Inferior parietal cortex (tissue), 1 donor: Measurements from ENCODE around the gene CLIP1.
"Not testable (repeated sequence)": the region's sequence is repeated elsewhere in the genome, so short reads cannot be mapped to it uniquely, and the experiment has no call there.

Experiments
- DNase-seq: peaks from one replicate; pipeline ENCODE4 v3.0.0-alpha.2; 2016; ENCODE audit errors: extremely low spot score

Gene CLIP1

DNA sequence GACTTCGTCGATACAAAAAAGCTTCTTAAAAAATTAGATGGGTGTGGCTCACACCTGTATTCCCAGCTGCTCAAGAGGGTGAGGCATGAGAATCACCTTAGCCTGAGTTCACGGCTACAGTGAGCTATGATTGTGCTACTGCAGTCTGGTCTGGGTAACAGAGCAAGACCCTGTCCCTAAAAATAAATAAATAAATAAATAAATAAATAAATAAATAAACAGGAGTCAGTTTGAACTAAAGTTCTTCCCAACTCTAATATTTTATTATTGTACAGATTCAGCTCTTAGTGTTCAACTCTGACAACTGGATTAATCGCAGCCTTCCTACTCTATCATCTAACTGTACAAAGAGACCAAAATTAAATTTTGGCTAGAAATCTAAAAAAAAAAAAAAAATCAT is 12.7 kb upstream of the CLIP1 start:
- no peak for DNase-seq

DNA sequence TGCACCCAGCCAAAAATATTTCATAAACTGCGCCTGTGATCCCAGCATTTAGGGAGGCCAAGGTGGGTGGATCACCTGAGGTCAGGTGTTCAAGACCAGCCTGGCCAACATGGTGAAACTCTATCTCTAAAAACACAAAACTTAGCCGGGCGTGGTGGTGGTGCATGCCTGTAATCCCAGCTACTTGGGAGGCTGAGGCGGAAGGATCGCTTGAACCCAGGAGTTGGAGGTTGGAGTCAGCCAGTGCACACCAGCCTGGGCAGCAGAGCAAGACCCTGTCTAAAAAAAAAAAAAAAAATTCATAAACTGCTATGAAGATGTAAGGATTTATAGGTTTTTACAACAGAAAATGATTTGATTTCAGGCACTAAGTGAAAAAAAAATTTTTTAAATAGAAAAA is 6.6 kb upstream of the CLIP1 start:
- not testable (repeated sequence) for DNase-seq

DNA sequence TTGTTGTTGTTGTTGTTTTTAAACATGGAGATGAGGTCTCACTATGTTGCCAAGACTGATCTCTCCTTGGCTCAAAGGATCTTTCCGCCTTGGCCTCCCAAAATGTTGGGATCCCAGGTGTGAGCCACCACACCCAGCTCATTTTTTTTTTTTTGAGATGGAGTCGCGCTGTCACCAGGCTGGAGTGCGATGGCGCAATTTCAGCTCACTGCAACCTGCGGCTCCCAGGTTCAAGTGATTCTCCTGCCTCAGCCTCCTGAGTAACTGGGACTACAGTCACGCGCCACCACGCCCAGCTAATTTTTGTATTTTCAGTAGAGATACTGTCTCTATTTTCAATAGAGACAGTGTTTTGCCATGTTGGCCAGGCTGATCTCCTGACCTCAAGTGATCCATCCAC is 4.9 kb upstream of the CLIP1 start:
- no peak for DNase-seq

DNA sequence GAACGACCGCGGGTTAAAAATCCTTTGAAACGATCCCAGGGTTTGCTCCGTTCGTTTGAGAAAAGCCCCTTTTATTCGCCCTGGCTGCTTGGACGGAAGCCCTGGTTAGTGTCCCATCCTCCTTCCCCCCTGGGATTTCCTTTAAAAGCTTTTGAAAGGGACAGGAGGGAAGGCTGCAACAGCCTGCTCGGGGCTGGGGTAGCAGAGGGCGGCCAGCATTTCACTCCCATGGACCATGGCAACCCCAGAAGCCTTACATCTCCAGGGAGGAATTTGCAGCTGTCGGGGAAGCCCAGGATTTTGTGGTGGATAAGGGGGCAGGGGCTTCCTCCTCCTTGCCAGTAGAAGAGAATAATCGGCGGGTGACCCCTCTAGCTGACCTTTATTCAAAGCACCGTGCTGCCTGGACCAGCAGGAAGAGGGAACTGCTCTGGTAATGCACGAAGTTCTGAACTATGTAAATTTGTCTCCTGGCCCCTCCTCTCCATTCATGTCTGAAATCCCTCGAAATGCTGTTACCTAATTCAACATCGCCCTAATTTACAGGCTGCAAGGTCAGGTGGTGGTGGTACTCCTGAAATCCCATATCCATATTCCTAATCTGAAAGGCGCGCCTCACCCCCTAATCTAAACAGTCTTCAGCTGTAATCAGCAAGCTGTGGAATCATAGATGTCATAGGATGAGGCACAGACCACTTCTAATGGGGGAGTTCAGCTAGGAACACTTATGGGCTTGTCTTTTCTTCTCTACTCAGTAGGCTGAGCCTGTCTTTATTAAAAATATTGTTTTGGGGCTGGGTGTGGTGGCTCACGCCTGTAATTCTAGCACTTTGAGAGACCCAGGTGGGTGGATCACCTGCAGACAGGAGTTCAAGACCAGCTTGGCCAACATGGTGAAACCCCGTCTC is 1.0 kb upstream of the CLIP1 start:
- no peak for DNase-seq

DNA sequence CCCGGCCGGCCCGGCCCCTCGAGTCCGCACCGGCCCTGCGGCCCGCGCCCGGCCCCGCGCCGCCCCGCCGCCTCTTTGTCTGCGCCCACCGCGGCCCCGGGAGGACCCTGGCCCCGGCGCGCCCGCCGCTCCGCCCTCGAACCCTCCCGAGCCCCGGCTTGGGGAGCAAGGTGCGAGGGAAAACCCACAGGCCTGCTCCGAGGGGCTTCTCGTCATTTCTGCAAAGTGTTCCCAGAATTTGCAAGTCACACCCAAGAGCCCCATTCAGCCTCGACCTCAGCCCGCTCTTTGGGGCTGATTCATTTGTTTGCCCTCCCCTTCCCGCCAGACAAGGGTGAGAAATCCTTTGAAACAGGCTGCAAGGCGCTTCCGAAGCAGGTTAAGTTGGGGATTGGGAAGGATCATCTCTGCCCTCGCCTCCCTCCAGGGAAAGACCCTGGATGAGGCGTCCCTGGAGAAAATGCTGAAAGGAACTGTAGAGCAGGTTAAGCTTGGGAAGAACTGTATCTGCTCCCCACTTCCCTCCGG is 325 bp upstream of the CLIP1 start:
- DNase-seq, result no peak

GRCh38 chr12:122421187-122421820 is 1.2 kb downstream of the CLIP1 start:
- DNase-seq, result no peak

DNA sequence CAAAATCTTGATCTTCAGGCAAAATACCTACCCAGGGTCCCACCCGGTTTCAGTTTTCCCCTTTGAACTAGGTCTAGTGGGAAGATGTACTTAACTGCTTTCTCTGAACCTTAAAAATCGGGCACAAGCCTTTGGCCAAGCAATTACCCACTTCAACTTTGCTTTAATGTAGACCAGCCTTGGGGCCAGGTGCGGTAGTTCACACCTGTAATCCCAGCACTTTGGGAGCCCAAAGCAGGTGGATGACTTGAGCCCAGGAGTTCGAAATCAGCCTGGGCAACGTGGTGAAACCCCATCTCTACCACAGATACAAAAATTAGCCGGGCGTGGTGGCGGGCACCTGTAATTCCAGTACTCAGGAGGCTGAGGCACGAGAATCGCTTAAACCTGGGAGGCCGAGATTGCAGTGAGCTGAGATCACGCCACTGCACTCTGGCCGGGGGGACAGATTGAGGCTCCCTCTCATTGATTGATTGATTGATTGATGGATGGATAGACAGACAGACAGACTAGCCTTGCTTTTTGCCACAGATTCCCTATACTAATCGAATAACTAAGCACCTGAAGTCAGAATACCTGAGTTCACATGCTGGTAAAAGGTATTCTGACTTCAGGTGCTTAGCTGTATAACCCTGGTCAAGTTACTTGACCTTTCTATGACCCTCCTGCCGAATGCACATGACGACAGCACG is 1.9 kb downstream of the CLIP1 start:
- no peak for DNase-seq

- DNase-seq, result not testable (repeated sequence)
Measured at GRCh38 chr12:122419094-122419493, 3.4 kb downstream of the CLIP1 start.

GRCh38 chr12:122415665-122416064 is 6.8 kb downstream of the CLIP1 start:
- DNase-seq, result not testable (repeated sequence)

DNA sequence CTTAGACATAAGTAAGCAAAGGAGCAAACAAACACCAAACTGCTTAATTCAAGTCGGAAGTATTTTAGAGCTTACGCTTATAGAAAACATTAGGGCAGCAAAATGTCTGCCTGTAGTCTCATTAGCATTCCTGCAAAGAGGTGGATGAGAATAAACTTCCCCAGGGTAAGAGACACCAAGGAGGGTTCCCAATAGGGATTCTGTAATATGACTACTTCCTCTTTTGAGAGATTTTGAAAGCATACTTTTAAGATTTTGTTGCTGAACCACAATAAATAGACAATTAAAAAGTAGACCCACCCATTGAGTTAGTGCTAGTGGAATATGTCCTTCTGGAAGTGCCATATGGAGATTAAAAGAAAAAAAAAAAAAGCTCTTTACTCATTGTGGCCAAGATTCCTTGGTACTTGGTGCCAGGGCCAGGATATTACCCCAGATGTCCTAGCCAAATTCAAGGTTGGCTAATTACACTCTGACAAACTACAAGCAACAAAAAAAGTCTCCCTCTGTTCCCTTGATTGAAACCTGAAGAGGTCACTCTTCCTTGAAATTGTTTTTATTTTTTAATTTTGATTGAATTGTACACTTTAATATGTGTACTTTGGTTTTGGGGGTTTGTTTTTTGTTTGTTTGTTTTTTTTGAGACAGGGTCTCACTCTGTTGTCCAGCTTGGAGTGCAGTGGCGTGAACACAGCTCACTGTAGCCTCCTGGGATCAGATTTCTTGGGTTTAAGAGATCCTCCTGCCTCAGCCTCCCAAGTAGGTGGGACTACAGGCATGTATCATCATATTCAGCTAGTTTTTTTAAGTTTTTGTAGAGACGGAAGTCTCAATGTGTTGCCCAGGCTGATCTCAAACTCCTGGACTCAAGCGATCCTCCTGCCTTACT is 8.7 kb downstream of the CLIP1 start:
- no peak for DNase-seq

DNA sequence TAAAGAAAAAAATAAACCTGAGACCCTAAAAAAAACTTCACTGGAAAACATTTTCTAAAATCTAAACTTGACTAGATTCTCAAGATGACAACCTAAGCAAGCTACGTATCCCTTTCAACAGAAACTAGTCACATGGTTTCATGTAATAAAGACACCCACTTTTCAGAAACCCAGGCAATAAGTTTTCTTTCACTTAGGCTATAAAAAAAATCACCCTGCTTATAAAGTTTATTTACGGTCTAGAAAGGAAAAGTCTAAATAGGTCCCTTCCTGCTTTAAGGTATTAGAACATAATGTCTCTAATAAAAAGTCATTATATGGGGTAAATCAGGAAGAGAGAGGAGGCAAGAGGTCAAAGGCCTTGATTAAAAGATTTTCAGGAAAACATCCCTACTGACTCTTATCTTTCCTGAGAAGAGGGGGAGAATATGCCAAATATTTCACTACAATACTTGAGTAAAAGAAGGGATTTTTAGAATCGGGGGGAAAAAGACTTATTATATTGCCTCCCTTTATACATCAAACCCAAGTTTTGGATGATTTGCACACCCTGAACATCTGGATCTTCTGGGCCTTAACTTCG is 9.5 kb downstream of the CLIP1 start:
- DNase-seq, result no peak

DNA sequence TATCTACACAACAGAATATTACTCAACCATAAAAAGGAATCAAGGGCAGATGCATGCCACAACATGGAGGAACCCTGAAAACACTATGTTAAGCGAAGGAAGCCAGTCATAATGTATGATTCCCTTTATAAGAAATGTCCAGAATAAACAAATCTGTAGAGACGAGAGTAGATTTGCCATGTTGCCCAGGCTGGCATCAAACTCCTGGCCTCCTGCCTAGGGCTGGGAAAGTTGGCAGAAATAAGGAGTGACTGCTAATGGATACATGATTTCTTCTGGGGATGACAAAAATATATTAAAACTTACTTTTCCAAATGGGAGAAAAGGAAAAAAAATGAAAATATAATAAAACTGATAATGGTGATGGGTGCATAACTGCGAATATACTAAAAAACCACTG is 10.9 kb downstream of the CLIP1 start:
- no peak for DNase-seq

GRCh38 chr12:122407208-122407607 is 15.3 kb downstream of the CLIP1 start:
- DNase-seq, result no peak

GRCh38 chr12:122406701-122407164 is 15.7 kb downstream of the CLIP1 start:
- DNase-seq, result no peak

DNA sequence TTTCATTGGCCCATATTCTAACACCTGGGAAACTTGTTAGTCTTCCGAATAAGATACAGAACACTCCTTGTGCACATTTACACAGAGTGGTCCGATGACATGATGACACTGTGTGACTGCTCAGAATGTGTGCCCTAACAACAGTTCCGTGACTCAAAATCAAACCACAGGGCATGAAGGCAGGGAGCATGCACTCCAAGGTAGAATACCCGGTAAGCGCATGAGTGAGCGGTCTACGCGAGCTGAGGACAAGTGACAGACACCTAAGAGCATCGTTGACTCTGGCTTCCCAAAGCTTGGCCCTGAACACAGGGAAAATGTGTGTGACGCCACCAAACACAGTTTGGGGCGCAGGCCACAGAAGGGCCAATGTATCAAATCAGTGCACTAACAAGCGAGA is 18.6 kb downstream of the CLIP1 start:
- no peak for DNase-seq

GRCh38 chr12:122403115-122403770 is 19.2 kb downstream of the CLIP1 start:
- DNase-seq, result no peak

DNA sequence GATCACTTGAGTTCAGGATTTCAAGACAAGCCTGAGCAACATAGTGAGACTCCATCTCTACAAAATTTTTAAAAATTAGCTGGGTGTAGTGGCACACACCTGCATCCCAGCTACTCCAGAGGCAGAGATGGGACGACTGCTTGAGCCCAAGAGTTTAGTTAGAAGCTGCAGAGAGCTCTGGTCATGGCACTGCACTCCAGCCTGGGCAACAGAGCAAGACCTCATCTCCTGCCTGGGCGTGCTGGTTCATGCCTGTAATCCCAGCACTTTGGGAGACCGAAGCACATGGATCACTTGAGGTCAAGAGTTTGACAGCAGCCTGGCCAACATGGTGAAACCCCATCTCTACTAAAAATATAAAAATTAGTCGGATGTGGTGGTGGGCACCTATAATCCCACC is 20.2 kb downstream of the CLIP1 start:
- no peak for DNase-seq

GRCh38 chr12:122399592-122400373 is 22.7 kb downstream of the CLIP1 start:
- DNase-seq, result no peak

GRCh38 chr12:122399254-122399591 is 23.2 kb downstream of the CLIP1 start:
- no peak for DNase-seq

GRCh38 chr12:122397981-122398380 is 24.5 kb downstream of the CLIP1 start:
- not testable (repeated sequence) for DNase-seq
